Measurements from ENCODE around the gene ANKMY1. TPM values are rescaled to one million over a fixed set of nuclear protein-coding genes. Genes with fewer than 3 reads are reported as not detected.
"Not testable (repeated sequence)": the region's sequence is repeated elsewhere in the genome, so short reads cannot be mapped to it uniquely, and the experiment has no call there.

ANKMY1 gene
- total RNA-seq, 1 donor from 2014 or later, result 28.5 TPM

DNA sequence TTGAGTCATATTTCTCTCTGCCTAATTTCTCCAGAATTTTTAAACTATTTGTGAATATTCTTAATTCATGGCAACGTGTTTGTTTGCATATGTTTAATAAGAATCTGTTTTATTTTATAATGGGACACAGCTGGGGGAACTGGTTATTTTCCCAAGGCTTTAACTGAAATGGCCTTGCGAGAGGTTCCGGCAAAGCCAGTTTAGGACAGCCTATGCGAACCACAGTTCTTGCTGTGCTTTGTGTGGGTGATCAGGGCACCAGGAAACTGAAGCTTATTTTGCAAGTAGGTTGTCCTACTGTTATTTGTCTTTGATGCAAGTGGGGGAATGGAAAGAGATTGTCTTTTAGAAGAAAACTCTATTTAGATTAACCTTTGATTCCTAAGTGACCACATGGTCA is 6.5 kb downstream of the ANKMY1 start:
- TF ChIP-seq, protein P1, sequence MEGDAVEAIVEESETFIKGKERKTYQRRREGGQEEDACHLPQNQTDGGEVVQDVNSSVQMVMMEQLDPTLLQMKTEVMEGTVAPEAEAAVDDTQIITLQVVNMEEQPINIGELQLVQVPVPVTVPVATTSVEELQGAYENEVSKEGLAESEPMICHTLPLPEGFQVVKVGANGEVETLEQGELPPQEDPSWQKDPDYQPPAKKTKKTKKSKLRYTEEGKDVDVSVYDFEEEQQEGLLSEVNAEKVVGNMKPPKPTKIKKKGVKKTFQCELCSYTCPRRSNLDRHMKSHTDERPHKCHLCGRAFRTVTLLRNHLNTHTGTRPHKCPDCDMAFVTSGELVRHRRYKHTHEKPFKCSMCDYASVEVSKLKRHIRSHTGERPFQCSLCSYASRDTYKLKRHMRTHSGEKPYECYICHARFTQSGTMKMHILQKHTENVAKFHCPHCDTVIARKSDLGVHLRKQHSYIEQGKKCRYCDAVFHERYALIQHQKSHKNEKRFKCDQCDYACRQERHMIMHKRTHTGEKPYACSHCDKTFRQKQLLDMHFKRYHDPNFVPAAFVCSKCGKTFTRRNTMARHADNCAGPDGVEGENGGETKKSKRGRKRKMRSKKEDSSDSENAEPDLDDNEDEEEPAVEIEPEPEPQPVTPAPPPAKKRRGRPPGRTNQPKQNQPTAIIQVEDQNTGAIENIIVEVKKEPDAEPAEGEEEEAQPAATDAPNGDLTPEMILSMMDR (IDR thresholded peaks at IDR 0.05), result no peak
- no peak for DNase-seq (ENCODE audit: extremely low spot score, unreplicated experiment)
- no peak overlapping the region for H3K4me3 Mint-ChIP-seq (ENCODE audit: unreplicated experiment)
- no peak overlapping the region for H3K27ac Mint-ChIP-seq (ENCODE audit: unreplicated experiment)
- no peaks in the 10 kb centered on the region for H3K27me3 Mint-ChIP-seq (ENCODE audit: unreplicated experiment)
- H3K4me1 Mint-ChIP-seq (ENCODE audit: unreplicated experiment), result no peaks in the 10 kb centered on the region
- peaks cover 15% of the 10 kb centered on the region for H3K36me3 Mint-ChIP-seq (ENCODE audit: unreplicated experiment)
- no peaks in the 10 kb centered on the region for H3K9me3 Mint-ChIP-seq (ENCODE audit: unreplicated experiment)

DNA sequence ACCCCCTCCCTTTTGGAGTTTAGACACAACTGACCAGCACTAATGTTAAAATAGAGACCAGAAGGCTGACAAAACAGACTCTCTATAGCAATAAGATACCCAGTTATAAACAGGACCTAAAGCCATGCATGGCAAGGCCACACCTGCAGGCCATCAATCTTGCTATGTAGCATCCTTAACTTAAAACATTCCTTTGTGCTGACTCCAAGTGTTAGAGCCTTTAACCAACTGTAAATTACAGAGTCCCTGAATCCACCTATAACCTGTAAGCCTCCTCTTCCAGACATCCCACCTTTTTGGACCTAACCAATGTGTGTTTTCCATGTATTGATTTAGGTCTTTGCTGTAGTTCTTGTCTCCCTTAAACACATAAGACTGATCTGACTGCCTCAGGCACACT is 17.9 kb downstream of the ANKMY1 start:
- Mint-ChIP-seq H3K36me3 (ENCODE audit: unreplicated experiment) (peaks cover 36% of the 10 kb centered on the region), H3K27me3 (ENCODE audit: unreplicated experiment) (no peaks in the 10 kb centered on the region), H3K9me3 (ENCODE audit: unreplicated experiment) (peaks cover 4% of the 10 kb centered on the region), H3K4me1 (ENCODE audit: unreplicated experiment) (no peaks in the 10 kb centered on the region), H3K27ac (ENCODE audit: unreplicated experiment) (no peak overlapping the region), H3K4me3 (ENCODE audit: unreplicated experiment) (no peak overlapping the region)
- TF ChIP-seq, protein P1 (IDR thresholded peaks at IDR 0.05), result no peak
- DNase-seq (ENCODE audit: extremely low spot score, unreplicated experiment), result no peak

DNA sequence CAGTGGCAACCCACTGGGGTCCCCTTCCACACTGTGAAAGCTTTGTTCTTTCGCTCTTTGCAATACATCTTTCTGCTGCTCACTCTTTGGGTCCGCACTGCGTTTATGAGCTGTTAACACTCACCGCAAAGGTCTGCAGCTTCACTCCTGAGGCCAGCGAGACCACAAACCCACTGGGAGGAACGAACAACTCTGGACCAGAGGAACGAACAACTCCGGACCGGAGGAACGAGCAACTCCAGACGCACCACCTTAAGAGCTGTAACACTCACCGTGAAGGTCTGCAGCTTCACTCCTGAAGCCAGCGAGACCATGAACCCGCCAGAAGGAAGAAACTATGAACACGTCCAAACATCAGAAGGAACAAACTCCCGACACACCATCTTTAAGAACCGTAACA is 18.7 kb downstream of the ANKMY1 start:
- not testable (repeated sequence) for H3K27ac Mint-ChIP-seq (ENCODE audit: unreplicated experiment); H3K4me1 Mint-ChIP-seq (ENCODE audit: unreplicated experiment); H3K27me3 Mint-ChIP-seq (ENCODE audit: unreplicated experiment); H3K9me3 Mint-ChIP-seq (ENCODE audit: unreplicated experiment); DNase-seq (ENCODE audit: extremely low spot score, unreplicated experiment); H3K4me3 Mint-ChIP-seq (ENCODE audit: unreplicated experiment)
- peaks cover 38% of the 10 kb centered on the region for H3K36me3 Mint-ChIP-seq (ENCODE audit: unreplicated experiment)

DNA sequence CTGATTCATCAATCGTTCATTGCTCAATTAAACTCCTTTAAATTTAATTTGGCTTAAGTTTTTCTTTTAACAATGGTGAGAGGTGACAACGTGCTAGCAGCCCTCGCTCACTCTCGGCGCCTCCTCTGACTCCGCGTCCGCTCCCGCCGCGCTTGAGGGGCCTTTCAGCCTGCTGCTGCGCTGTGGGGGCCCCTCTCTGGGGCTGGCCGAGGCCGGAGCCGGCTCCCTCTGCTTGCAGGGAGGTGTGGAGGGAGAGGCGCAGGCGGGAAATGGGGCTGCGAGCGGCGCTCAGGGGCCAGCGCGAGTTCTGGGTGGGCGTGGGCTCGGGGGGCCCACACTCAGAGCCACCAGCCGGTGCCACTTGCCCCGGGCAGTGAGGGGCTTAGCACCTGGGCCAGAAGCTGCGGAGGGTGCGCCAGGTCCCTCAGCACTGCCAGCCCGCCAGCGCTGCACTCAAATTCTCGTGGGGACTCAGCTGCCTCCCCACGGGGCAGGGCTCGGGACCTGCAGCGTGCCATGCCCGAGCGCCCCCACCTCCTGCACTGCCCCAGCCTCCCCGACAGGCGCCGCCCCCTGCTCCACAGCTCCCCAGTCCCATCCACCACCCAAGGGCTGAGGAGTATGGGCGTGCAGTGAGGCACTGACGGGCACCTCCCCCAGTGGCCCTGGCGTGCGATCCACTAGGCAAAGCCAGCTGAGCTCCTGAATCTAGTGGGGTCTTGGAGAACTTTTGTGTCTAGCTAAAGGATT is 19.6 kb downstream of the ANKMY1 start:
- Mint-ChIP-seq H3K27ac (ENCODE audit: unreplicated experiment) (no peak overlapping the region), H3K36me3 (ENCODE audit: unreplicated experiment) (peaks cover 41% of the 10 kb centered on the region), H3K4me3 (ENCODE audit: unreplicated experiment) (no peak overlapping the region), H3K9me3 (ENCODE audit: unreplicated experiment) (peaks cover 4% of the 10 kb centered on the region), H3K27me3 (ENCODE audit: unreplicated experiment) (no peaks in the 10 kb centered on the region), H3K4me1 (ENCODE audit: unreplicated experiment) (no peaks in the 10 kb centered on the region)
- peak; percentile 80 for DNase-seq (ENCODE audit: extremely low spot score, unreplicated experiment)
- TF ChIP-seq, protein P1 (IDR thresholded peaks at IDR 0.05), result no peak

DNA sequence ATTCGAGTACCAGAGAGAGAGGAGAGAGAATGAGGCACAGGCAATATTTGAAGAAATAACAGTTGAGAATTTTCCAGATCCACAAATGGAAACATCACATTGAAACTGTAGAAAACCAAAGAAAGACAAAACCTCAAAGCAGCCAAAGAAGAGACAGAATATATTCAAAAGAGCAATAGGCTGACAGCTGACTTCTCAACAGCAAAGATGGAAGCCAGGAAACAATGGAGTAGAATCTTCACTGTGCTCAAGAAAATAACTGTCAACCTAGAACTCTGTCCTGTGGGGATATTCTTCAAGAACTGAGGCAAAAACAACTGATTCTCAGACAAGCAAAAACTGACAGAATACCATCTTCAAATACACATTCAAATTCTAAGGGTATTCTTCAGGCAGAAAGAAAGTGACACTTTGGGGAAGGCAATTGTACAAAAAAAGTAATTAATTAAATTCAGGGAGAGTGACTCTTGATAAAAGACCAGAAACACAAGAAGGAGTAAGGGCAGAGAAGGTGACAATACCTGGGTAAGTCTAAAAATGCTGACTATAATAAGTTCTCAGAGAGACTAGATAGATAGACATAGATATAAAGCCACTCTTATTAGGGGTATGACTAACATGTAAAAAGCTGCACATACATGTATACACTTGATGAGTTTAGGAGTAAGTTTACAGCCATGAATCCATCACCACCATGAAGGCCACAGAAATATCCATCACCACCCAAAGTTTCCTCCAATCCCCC is 25.6 kb downstream of the ANKMY1 start:
- TF ChIP-seq, protein P1 (IDR thresholded peaks at IDR 0.05), result no peak
- DNase-seq (ENCODE audit: extremely low spot score, unreplicated experiment), result no peak
- no peak overlapping the region for H3K27ac Mint-ChIP-seq (ENCODE audit: unreplicated experiment)
- H3K27me3 Mint-ChIP-seq (ENCODE audit: unreplicated experiment), result no peaks in the 10 kb centered on the region
- H3K4me1 Mint-ChIP-seq (ENCODE audit: unreplicated experiment), result no peaks in the 10 kb centered on the region
- no peak overlapping the region for H3K4me3 Mint-ChIP-seq (ENCODE audit: unreplicated experiment)
- peaks cover 57% of the 10 kb centered on the region for H3K36me3 Mint-ChIP-seq (ENCODE audit: unreplicated experiment)
- H3K9me3 Mint-ChIP-seq (ENCODE audit: unreplicated experiment), result peaks cover 25% of the 10 kb centered on the region

All from osteocyte (in vitro differentiated cells).